Esophagus squamous epithelium (tissue), 5 donors: Measurements from ENCODE around the gene P4HA2. TPM values are rescaled to one million over a fixed set of nuclear protein-coding genes. Genes with fewer than 3 reads are reported as not detected.
A peak's percentile ranks its signal among the peaks of the same experiment; 100 is the strongest.

ENCODE experiments used
- DNase-seq: peaks from one replicate; lab custom pipeline; 2025; lab: John Stamatoyannopoulos, UW
- H3K27ac ChIP-seq, 4 donors: fragments of 200-600 bp; sonication (generic); one replicate each; pipeline ENCODE4 v1.5.1; 2016 to 2019; ENCODE audit warnings: mild to moderate bottlenecking in 1 of 4
- H3K27me3 ChIP-seq, 4 donors: fragments of 200-600 bp; sonication (generic); 1 replicate in 3 of 4; 2 replicates in 1 of 4; pipeline versions ENCODE4 v1.5.1 to v1.6.0; 2017 to 2021; ENCODE audit warnings: antibody characterized with exemption in 1 of 4
- H3K36me3 ChIP-seq, 3 donors: fragments of 200-600 bp; sonication (generic); one replicate each; pipeline ENCODE4 v1.5.1; 2016 to 2019
- H3K4me1 ChIP-seq, 3 donors: fragments of 200-600 bp; sonication (generic); one replicate each; pipeline ENCODE4 v1.5.1; 2017 to 2019
- H3K4me3 ChIP-seq, 4 donors: fragments of 200-600 bp; sonication (generic); 1 replicate in 3 of 4; 2 replicates in 1 of 4; pipeline ENCODE4 v1.5.1; 2016 to 2019; ENCODE audit warnings: mild to moderate bottlenecking in 2 of 4, moderate library complexity in 1 of 4
- H3K9me3 ChIP-seq, 3 donors: fragments of 200-600 bp; sonication (generic); one replicate each; pipeline ENCODE4 v1.5.1; 2016 to 2019
- CTCF ChIP-seq, 6 experiments: fragments of 450-650 bp in 4 of 6; fragments of 200-600 bp in 2 of 6; sonication (generic) in 2 of 6; IDR thresholded peaks; one replicate each; pipeline ENCODE4 v1.5.1; 2016 to 2019; ENCODE audit warnings: antibody characterized with exemption in 6 of 6, mild to moderate bottlenecking in 4 of 6, moderate library complexity in 4 of 6
- POLR2A ChIP-seq, 4 donors: fragments of 450-650 bp; IDR thresholded peaks; one replicate each; pipeline ENCODE4 v1.6.1; 2017; ENCODE audit warnings: antibody characterized with exemption in 4 of 4, mild to moderate bottlenecking in 4 of 4, moderate library complexity in 3 of 4
- WGBS, 2 donors: methylation state at CpG; one replicate each; pipeline ENCODE4 v1.1.5; 2018; 5-methylcytosine and 5-hydroxymethylcytosine counted together
- intact Hi-C: fragments of 100-400 bp; cut with DNase I; formaldehyde crosslinking; loops from one replicate; pipeline ENCODE4 v1.15.0; 2022
- total RNA-seq, 4 donors: library from RNA; depleted of rRNA; stranded (reverse); fragments of >200 nt; gene quantifications; one replicate each; pipeline ENCODE4 v1.1.0, GENCODE V29; 2016
- donor health status: DM: yes; HTN: yes; CAD: no.

P4HA2 gene
- total RNA-seq, 4 donors from 2014 or later, result 14.7 to 22.2 (median 16.7) TPM

GRCh38 chr5:132190161-132190817 is 37.4 kb downstream of the P4HA2 start:
- peak in 5 of 6 experiments; percentile 48 to 66 (median 58) for TF ChIP-seq CTCF (IDR thresholded peaks at IDR 0.05)
- TF ChIP-seq POLR2A (IDR thresholded peaks at IDR 0.05), result no peak
- no peak for DNase-seq
- 7 to 8% methylated on average over 3 of the region's 3 CpGs for WGBS, 2 donors

GRCh38 chr5:132184588-132184987 is 43.1 kb downstream of the P4HA2 start:
- Histone ChIP-seq H3K36me3 (no peaks in the 10 kb centered on the region), H3K27ac (no peak overlapping the region), H3K9me3 (no peaks in the 10 kb centered on the region), H3K4me3 (no peak overlapping the region), H3K4me1 (peaks cover 0 to 15% (median 0%) of the 10 kb centered on the region in 3 donors), H3K27me3 (no peaks in the 10 kb centered on the region)
- WGBS, 2 donors, result 96 to 100% methylated on average over 1 of the region's 1 CpG
- intact Hi-C loops, result no loop called here
- no peak for DNase-seq
- no peak for TF ChIP-seq CTCF (IDR thresholded peaks at IDR 0.05)

More at GRCh38 chr5:132190161-132190817, 37.4 kb downstream of the P4HA2 start:
- intact Hi-C loops, result no loop called here
- Histone ChIP-seq H3K9me3 (no peaks in the 10 kb centered on the region), H3K4me3 (no peak overlapping the region), H3K4me1 (no peaks in the 10 kb centered on the region), H3K36me3 (peaks cover 0 to 39% (median 0%) of the 10 kb centered on the region in 3 donors), H3K27ac (no peak overlapping the region), H3K27me3 (no peaks in the 10 kb centered on the region)

- 79 to 80% methylated on average over 2 of the region's 2 CpGs for WGBS, 2 donors
- intact Hi-C loops, result no loop called here
- H3K27me3 ChIP-seq, result no peaks in the 10 kb centered on the region
- no peak for DNase-seq
- no peak overlapping the region for H3K4me3 ChIP-seq
- H3K36me3 ChIP-seq, result no peaks in the 10 kb centered on the region
- H3K9me3 ChIP-seq, result no peaks in the 10 kb centered on the region
- no peak for TF ChIP-seq POLR2A (IDR thresholded peaks at IDR 0.05)
- no peak for TF ChIP-seq CTCF (IDR thresholded peaks at IDR 0.05)
- H3K4me1 ChIP-seq, result peaks cover 0 to 15% (median 0%) of the 10 kb centered on the region in 3 donors
- H3K27ac ChIP-seq, result no peak overlapping the region
Observed at GRCh38 chr5:132183723-132184122, 43.9 kb downstream of the P4HA2 start.

- intact Hi-C loops, result no loop called here
- Histone ChIP-seq H3K4me3 (no peak overlapping the region), H3K4me1 (peaks cover 0 to 15% (median 0%) of the 10 kb centered on the region in 3 donors), H3K27me3 (no peaks in the 10 kb centered on the region), H3K36me3 (no peaks in the 10 kb centered on the region), H3K9me3 (no peaks in the 10 kb centered on the region), H3K27ac (no peak overlapping the region)
- WGBS, 2 donors, result 47 to 52% methylated on average over 13 of the region's 13 CpGs
- no peak for TF ChIP-seq POLR2A (IDR thresholded peaks at IDR 0.05)
- TF ChIP-seq CTCF (IDR thresholded peaks at IDR 0.05), result no peak
- DNase-seq, result no peak
Observed at GRCh38 chr5:132182359-132183040, 45.2 kb downstream of the P4HA2 start.

- TF ChIP-seq POLR2A (IDR thresholded peaks at IDR 0.05), result no peak
- H3K27ac ChIP-seq, result no peak overlapping the region
- no peak overlapping the region for H3K4me3 ChIP-seq
- WGBS, 2 donors, result 59 to 84% methylated on average over 7 to 12 of the region's 20 CpGs
- H3K36me3 ChIP-seq, result no peaks in the 10 kb centered on the region
- H3K4me1 ChIP-seq, result peaks cover 0 to 15% (median 0%) of the 10 kb centered on the region in 3 donors
- intact Hi-C loops, result no loop called here
- H3K27me3 ChIP-seq, result no peaks in the 10 kb centered on the region
- no peak for DNase-seq
- H3K9me3 ChIP-seq, result no peaks in the 10 kb centered on the region
Observed at GRCh38 chr5:132181011-132181629, 46.5 kb downstream of the P4HA2 start.
